LoVo (cell line): ENCODE measurements around the gene SERPINB10.

Source experiments
- DNase-seq: peaks from one replicate; pipeline ENCODE4 v3.0.0-alpha.2; 2016; ENCODE audit warnings: low spot score

Gene SERPINB10

GRCh38 chr18:63907664-63908063 lies at the start of gene SERPINB10:
TSS of gene SERPINB10 (plus strand) at chr18:63907958. CDS start at chr18:63915511, 7,553 bp downstream.
- DNase-seq, result no peak

GRCh38 chr18:63858456-63858855 lies 49.3 kb upstream of the SERPINB10 start:
- DNase-seq, result no peak

GRCh38 chr18:63859781-63860475 lies 47.8 kb upstream of the SERPINB10 start:
- DNase-seq, result no peak

- DNase-seq, result no peak
Observed at GRCh38 chr18:63860531-63860930, 47.2 kb upstream of the SERPINB10 start.

- no peak for DNase-seq
Observed at GRCh38 chr18:63867368-63868125, 40.2 kb upstream of the SERPINB10 start.

GRCh38 chr18:63868546-63868945 lies 39.2 kb upstream of the SERPINB10 start:
- no peak for DNase-seq

- no peak for DNase-seq
Observed at GRCh38 chr18:63869374-63869773, 38.4 kb upstream of the SERPINB10 start.

GRCh38 chr18:63869851-63870250 lies 37.9 kb upstream of the SERPINB10 start:
- DNase-seq, result no peak

GRCh38 chr18:63871836-63872235 lies 35.9 kb upstream of the SERPINB10 start:
- DNase-seq, result no peak

GRCh38 chr18:63872586-63872985 lies 35.2 kb upstream of the SERPINB10 start:
- no peak for DNase-seq

GRCh38 chr18:63878343-63878742 lies 29.4 kb upstream of the SERPINB10 start:
- no peak for DNase-seq

GRCh38 chr18:63878925-63879324 lies 28.8 kb upstream of the SERPINB10 start:
- no peak for DNase-seq

GRCh38 chr18:63879709-63880108 lies 28.0 kb upstream of the SERPINB10 start:
- no peak for DNase-seq

- no peak for DNase-seq
Observed at GRCh38 chr18:63881851-63882250, 25.9 kb upstream of the SERPINB10 start.

GRCh38 chr18:63882333-63883141 lies 25.2 kb upstream of the SERPINB10 start:
- DNase-seq, result peak; percentile 2

- no peak for DNase-seq
Observed at GRCh38 chr18:63883617-63884016, 24.1 kb upstream of the SERPINB10 start.

- DNase-seq, result no peak
Observed at GRCh38 chr18:63887424-63887823, 20.3 kb upstream of the SERPINB10 start, which contains the start of gene SERPINB2. TSS of gene SERPINB2 (plus strand) at chr18:63887705. CDS start at chr18:63891445, 3,740 bp downstream.

GRCh38 chr18:63888470-63889190 lies 19.1 kb upstream of the SERPINB10 start:
- DNase-seq, result no peak

GRCh38 chr18:63889626-63890025 lies 18.1 kb upstream of the SERPINB10 start:
- no peak for DNase-seq

- no peak for DNase-seq
Observed at GRCh38 chr18:63890237-63890949, 17.4 kb upstream of the SERPINB10 start.

- no peak for DNase-seq
Observed at GRCh38 chr18:63890950-63891304, 16.8 kb upstream of the SERPINB10 start.
